HCT116 (cell line): ENCODE data around the gene IRF2. TPM values are rescaled to one million over a fixed set of nuclear protein-coding genes. Genes with fewer than 3 reads are reported as not detected.

Source experiments
- ATAC-seq: fragments of 200-7000 bp; cut with Tn5 transposase; 2 replicates; pipeline ENCODE4 v1.9.1; 2020; ENCODE audit warnings: mild to moderate bottlenecking, moderate library complexity
- BruUV-seq: library from RNA; stranded (reverse); fragments of 400-500 nt; replicated peaks from 2 replicates; lab custom pipeline; 2021; lab: Mats Ljungman, UMichigan
- CTCF ChIA-PET: fragments of 300-600 bp; sonication (Branson Sonifier 250); formaldehyde crosslinking; loops from one replicate; lab custom pipeline; 2021; ENCODE audit warnings: antibody characterized with exemption; lab: Charles Lee
- POLR2A ChIA-PET: fragments of 300-600, 350-600 bp; sonication (Branson Sonifier 250); formaldehyde crosslinking; loops from one replicate; lab custom pipeline; 2021; ENCODE audit warnings: antibody characterized with exemption; lab: Charles Lee
- RAD21 ChIA-PET, 2 experiments: fragments of 300-600 bp; sonication (Branson Sonifier 250); formaldehyde crosslinking; loops; one replicate each; lab custom pipeline; 2023; ENCODE audit warnings: low total read pairs in 2 of 2; ENCODE audit not compliant: uncharacterized antibody in 2 of 2, unreplicated experiment in 2 of 2, low non-redundant PET in 1 of 2; lab: Charles Lee
- DNase-seq: peaks from one replicate; pipeline ENCODE4 v3.0.0-alpha.2; 2010; ENCODE audit warnings: low read depth, low spot score
- H2AFZ ChIP-seq: fragments of 200-600 bp; shearing (Covaris generic), sonication (generic); 2 replicates; pipeline ENCODE4 v1.6.1; 2017; ENCODE audit warnings: low read depth, mixed run types, mixed read lengths, antibody characterized with exemption, low read length; ENCODE audit not compliant: poor library complexity, severe bottlenecking
- H3K27ac ChIP-seq: 2 replicates; pipeline ENCODE4 v1.5.1; 2012; ENCODE audit warnings: low read depth, low read length
- H3K27me3 ChIP-seq: fragments of 200-600 bp; sonication (generic); 2 replicates; pipeline ENCODE4 v1.6.1; 2016; ENCODE audit warnings: mixed run types, low read length, mixed read lengths; ENCODE audit not compliant: insufficient read depth
- H3K36me3 ChIP-seq, 2 experiments: fragments of 200-500 bp in 1 of 2; fragments of 200-600 bp in 1 of 2; sonication (Bioruptor generic) in 1 of 2; sonication (generic) in 1 of 2; 2 replicates each; pipeline versions ENCODE4 v1.5.1 to v1.6.1; 2014 to 2016; ENCODE audit warnings: low read length in 2 of 2, inconsistent platforms in 1 of 2, mixed read lengths in 1 of 2, mixed run types in 1 of 2; ENCODE audit not compliant: insufficient read depth in 2 of 2, control insufficient read depth in 1 of 2
- H3K4me1 ChIP-seq, 2 experiments: fragments of 200-600 bp in 1 of 2; sonication (generic) in 1 of 2; 2 replicates each; pipeline versions ENCODE4 v1.5.1 to v1.6.1; 2012 to 2017; ENCODE audit warnings: low read length in 2 of 2, inconsistent platforms in 1 of 2, mild to moderate bottlenecking in 1 of 2, mixed read lengths in 1 of 2, mixed run types in 1 of 2, moderate library complexity in 1 of 2; ENCODE audit not compliant: insufficient read depth in 2 of 2, control insufficient read depth in 1 of 2
- H3K4me2 ChIP-seq: fragments of 200-600 bp; sonication (generic); 2 replicates; pipeline ENCODE4 v1.6.1; 2017; ENCODE audit warnings: mixed run types, low read length, mixed read lengths
- H3K4me3 ChIP-seq, 2 experiments: fragments of 200-600 bp in 1 of 2; sonication (generic) in 1 of 2; replicated peaks in 1 of 2; 2 replicates each; pipeline ENCODE4 v1.5.1; 2011 to 2016; ENCODE audit warnings: low read length in 2 of 2, control low read depth in 1 of 2, low read depth in 1 of 2, mild to moderate bottlenecking in 1 of 2, mixed read lengths in 1 of 2, mixed run types in 1 of 2
- H3K79me2 ChIP-seq: fragments of 200-600 bp; sonication (generic); 2 replicates; pipeline ENCODE4 v1.6.1; 2017; ENCODE audit warnings: mild to moderate bottlenecking, mixed run types, low read length, moderate library complexity, mixed read lengths; ENCODE audit not compliant: insufficient read depth
- H3K9ac ChIP-seq: fragments of 200-600 bp; sonication (generic); 2 replicates; pipeline ENCODE4 v1.6.1; 2016; ENCODE audit warnings: low read length, mixed read lengths
- H3K9me2 ChIP-seq: fragments of 200-600 bp; sonication (generic), shearing (Covaris generic); 2 replicates; pipeline ENCODE4 v1.6.1; 2017; ENCODE audit warnings: mixed run types, mild to moderate bottlenecking, moderate library complexity; ENCODE audit not compliant: insufficient read depth
- H3K9me3 ChIP-seq, 2 experiments: fragments of 200-500 bp in 1 of 2; fragments of 200-600 bp in 1 of 2; sonication (Bioruptor generic) in 1 of 2; sonication (generic) in 1 of 2; 2 replicates each; pipeline ENCODE4 v1.6.1; 2014 to 2017; ENCODE audit warnings: low read length in 2 of 2, mixed read lengths in 2 of 2, inconsistent platforms in 1 of 2, low read depth in 1 of 2, mild to moderate bottlenecking in 1 of 2, mixed run types in 1 of 2, moderate library complexity in 1 of 2; ENCODE audit not compliant: control insufficient read depth in 1 of 2, insufficient read depth in 1 of 2
- H4K20me1 ChIP-seq: fragments of 200-600 bp; sonication (generic), shearing (Covaris generic); 2 replicates; pipeline ENCODE4 v1.6.1; 2017; ENCODE audit warnings: mixed run types, mild to moderate bottlenecking, moderate library complexity; ENCODE audit not compliant: insufficient read depth
- CBX3 ChIP-seq: IDR thresholded peaks from 2 replicates; pipeline ENCODE4 v1.6.1; 2012; ENCODE audit warnings: low read depth
- CEBPB ChIP-seq: IDR thresholded peaks from 2 replicates; pipeline ENCODE4 v1.6.1; 2012; ENCODE audit warnings: low read depth
- EGR1 ChIP-seq: IDR thresholded peaks from 2 replicates; pipeline ENCODE4 v1.6.1; 2012; ENCODE audit warnings: low read depth
- ELF1 ChIP-seq: IDR thresholded peaks from 2 replicates; pipeline ENCODE4 v1.6.1; 2012; ENCODE audit warnings: low read depth, borderline replicate concordance
- EZH2phosphoT487 ChIP-seq: fragments of 200-600 bp; IDR thresholded peaks from 2 replicates; pipeline ENCODE4 v1.6.1; 2018; ENCODE audit warnings: antibody characterized with exemption, borderline replicate concordance
- FOSL1 ChIP-seq: IDR thresholded peaks from 2 replicates; pipeline ENCODE4 v1.6.1; 2012; ENCODE audit warnings: low read depth
- JUND ChIP-seq: IDR thresholded peaks from 2 replicates; pipeline ENCODE4 v1.6.1; 2012
- POLR2A ChIP-seq: IDR thresholded peaks from 2 replicates; pipeline ENCODE4 v1.7.0; 2011; ENCODE audit warnings: borderline replicate concordance; ENCODE audit not compliant: insufficient read depth, insufficient read length; ENCODE audit errors: extremely low read depth
- POLR2AphosphoS5 ChIP-seq: IDR thresholded peaks from 2 replicates; pipeline ENCODE4 v1.6.1; 2011; ENCODE audit warnings: mild to moderate bottlenecking, low read depth, low read length, moderate library complexity
- RAD21 ChIP-seq: IDR thresholded peaks from 2 replicates; pipeline ENCODE4 v1.6.1; 2012; ENCODE audit warnings: low read depth, mild to moderate bottlenecking
- SIN3A ChIP-seq: IDR thresholded peaks from 2 replicates; pipeline ENCODE4 v1.6.1; 2012; ENCODE audit warnings: low read depth
- SP1 ChIP-seq: IDR thresholded peaks from 2 replicates; pipeline ENCODE4 v1.6.1; 2012; ENCODE audit warnings: low read depth
- SRF ChIP-seq: IDR thresholded peaks from 2 replicates; pipeline ENCODE4 v1.6.1; 2012; ENCODE audit warnings: low read depth
- YY1 ChIP-seq: IDR thresholded peaks from 2 replicates; pipeline ENCODE4 v1.6.1; 2011; ENCODE audit warnings: low read length, low read depth, moderate library complexity, mild to moderate bottlenecking; ENCODE audit not compliant: insufficient replicate concordance; ENCODE audit errors: extremely low read depth
- ZFX ChIP-seq: fragments of 450-650 bp; IDR thresholded peaks from 2 replicates; pipeline ENCODE4 v1.6.1; 2017
- ZNF274 ChIP-seq: fragments of 200-500 bp; sonication (Bioruptor generic); IDR thresholded peaks from 2 replicates; pipeline ENCODE4 v1.6.1; 2014; ENCODE audit warnings: mild to moderate bottlenecking, low read depth, low read length, inconsistent platforms
- intact Hi-C: fragments of 100-400 bp; cut with micrococcal nuclease; formaldehyde crosslinking; loops from 2 replicates; pipeline ENCODE4 v1.10.0; 2022
- total RNA-seq: library from RNA; stranded (reverse); gene quantifications from one replicate; pipeline ENCODE4 v1.2.1, GENCODE V29; 2021; ENCODE audit not compliant: unreplicated experiment
- TF ChIP-seq, protein P1 (sequence below), 3 experiments: fragments of 200-600 bp in 1 of 3; sonication (generic) in 1 of 3; IDR thresholded peaks in 2 of 3; conservative IDR thresholded peaks in 1 of 3; 2 replicates each; pipeline ENCODE4 v1.5.1; 2012 to 2017; ENCODE audit warnings: low read depth in 2 of 3, low read length in 2 of 3, antibody characterized with exemption in 1 of 3, borderline replicate concordance in 1 of 3, control low read depth in 1 of 3, mild to moderate bottlenecking in 1 of 3, mixed read lengths in 1 of 3, mixed run types in 1 of 3, moderate library complexity in 1 of 3; ENCODE audit not compliant: insufficient read depth in 1 of 3
- TF ChIP-seq, protein P2 (sequence below): IDR thresholded peaks from 2 replicates; pipeline ENCODE4 v1.6.1; 2012; ENCODE audit warnings: low read depth
- TF ChIP-seq, protein P3 (sequence below): IDR thresholded peaks from 2 replicates; pipeline ENCODE4 v1.6.1; 2012
- TF ChIP-seq, protein P4 (sequence below): IDR thresholded peaks from 2 replicates; pipeline ENCODE4 v1.6.1; 2012

IRF2 gene
- total RNA-seq, 1 experiment from 2014 or later, result 10.6 TPM

DNA sequence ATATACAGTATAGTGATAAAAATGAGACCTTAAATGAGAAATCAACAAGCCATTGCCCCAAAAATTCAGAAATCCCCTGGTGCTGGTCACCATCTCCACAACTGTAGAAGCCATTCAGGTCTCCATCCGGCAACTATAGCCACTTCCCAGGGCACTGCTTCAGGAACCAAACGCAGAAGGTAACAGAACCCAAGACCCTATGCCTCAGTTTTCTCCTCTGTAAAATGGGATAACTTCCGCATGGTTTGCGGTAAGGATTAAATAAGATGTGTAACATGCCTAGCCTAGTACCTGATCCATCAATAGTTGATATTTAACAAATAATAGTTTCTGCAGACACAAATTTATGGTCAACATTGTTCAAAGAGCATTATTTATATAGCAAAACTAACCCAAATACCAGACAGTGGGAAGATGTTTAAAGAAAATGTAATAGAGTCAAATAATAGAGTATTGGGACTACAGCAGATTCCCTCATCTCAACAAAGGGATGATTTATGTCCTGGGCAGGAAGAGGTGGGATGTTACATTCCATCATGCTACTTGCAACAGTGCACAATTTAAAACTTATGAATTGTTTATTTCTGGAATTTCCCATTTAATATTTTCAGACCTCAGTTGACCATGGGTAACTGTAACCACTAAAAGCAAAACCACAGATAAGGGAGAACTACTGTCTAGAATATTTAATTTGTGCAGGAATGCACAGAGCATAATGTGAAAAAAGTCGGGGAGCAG is 30.0 kb downstream of the IRF2 start:
- H2AFZ ChIP-seq, result no peak overlapping the region
- TF ChIP-seq, protein P1, sequence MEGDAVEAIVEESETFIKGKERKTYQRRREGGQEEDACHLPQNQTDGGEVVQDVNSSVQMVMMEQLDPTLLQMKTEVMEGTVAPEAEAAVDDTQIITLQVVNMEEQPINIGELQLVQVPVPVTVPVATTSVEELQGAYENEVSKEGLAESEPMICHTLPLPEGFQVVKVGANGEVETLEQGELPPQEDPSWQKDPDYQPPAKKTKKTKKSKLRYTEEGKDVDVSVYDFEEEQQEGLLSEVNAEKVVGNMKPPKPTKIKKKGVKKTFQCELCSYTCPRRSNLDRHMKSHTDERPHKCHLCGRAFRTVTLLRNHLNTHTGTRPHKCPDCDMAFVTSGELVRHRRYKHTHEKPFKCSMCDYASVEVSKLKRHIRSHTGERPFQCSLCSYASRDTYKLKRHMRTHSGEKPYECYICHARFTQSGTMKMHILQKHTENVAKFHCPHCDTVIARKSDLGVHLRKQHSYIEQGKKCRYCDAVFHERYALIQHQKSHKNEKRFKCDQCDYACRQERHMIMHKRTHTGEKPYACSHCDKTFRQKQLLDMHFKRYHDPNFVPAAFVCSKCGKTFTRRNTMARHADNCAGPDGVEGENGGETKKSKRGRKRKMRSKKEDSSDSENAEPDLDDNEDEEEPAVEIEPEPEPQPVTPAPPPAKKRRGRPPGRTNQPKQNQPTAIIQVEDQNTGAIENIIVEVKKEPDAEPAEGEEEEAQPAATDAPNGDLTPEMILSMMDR (IDR thresholded peaks at IDR 0.05 in 2 of 3, conservative IDR thresholded peaks at IDR 0.05 in 1 of 3; ENCODE audit: borderline replicate concordance in 1 of 3, insufficient read depth in 1 of 3, low read depth in 2 of 3, low read length in 2 of 3), result no peak
- TF ChIP-seq RAD21, result no peak
- TF ChIP-seq ZNF274, result no peak
- TF ChIP-seq, protein P2, sequence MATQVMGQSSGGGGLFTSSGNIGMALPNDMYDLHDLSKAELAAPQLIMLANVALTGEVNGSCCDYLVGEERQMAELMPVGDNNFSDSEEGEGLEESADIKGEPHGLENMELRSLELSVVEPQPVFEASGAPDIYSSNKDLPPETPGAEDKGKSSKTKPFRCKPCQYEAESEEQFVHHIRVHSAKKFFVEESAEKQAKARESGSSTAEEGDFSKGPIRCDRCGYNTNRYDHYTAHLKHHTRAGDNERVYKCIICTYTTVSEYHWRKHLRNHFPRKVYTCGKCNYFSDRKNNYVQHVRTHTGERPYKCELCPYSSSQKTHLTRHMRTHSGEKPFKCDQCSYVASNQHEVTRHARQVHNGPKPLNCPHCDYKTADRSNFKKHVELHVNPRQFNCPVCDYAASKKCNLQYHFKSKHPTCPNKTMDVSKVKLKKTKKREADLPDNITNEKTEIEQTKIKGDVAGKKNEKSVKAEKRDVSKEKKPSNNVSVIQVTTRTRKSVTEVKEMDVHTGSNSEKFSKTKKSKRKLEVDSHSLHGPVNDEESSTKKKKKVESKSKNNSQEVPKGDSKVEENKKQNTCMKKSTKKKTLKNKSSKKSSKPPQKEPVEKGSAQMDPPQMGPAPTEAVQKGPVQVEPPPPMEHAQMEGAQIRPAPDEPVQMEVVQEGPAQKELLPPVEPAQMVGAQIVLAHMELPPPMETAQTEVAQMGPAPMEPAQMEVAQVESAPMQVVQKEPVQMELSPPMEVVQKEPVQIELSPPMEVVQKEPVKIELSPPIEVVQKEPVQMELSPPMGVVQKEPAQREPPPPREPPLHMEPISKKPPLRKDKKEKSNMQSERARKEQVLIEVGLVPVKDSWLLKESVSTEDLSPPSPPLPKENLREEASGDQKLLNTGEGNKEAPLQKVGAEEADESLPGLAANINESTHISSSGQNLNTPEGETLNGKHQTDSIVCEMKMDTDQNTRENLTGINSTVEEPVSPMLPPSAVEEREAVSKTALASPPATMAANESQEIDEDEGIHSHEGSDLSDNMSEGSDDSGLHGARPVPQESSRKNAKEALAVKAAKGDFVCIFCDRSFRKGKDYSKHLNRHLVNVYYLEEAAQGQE, result no peak
- no peak for TF ChIP-seq EGR1
- TF ChIP-seq ZFX, result no peak
- TF ChIP-seq CBX3, result no peak
- TF ChIP-seq ELF1, result no peak
- TF ChIP-seq, protein P3, sequence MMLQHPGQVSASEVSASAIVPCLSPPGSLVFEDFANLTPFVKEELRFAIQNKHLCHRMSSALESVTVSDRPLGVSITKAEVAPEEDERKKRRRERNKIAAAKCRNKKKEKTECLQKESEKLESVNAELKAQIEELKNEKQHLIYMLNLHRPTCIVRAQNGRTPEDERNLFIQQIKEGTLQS, result no peak
- no peak for TF ChIP-seq POLR2AphosphoS5
- no peak for TF ChIP-seq CEBPB
- no peak for TF ChIP-seq SIN3A
- no peak for TF ChIP-seq JUND
- TF ChIP-seq SP1, result no peak
- no peak for TF ChIP-seq EZH2phosphoT487
- TF ChIP-seq FOSL1, result no peak
- no peak for TF ChIP-seq POLR2A
- no peak for TF ChIP-seq SRF
- TF ChIP-seq YY1, result no peak
- TF ChIP-seq, protein P4, sequence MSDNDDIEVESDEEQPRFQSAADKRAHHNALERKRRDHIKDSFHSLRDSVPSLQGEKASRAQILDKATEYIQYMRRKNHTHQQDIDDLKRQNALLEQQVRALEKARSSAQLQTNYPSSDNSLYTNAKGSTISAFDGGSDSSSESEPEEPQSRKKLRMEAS, result no peak
- TF ChIP-seq, all 23 proteins: peak for 0
- intact Hi-C loops, result no loop called here
- H3K9me3 ChIP-seq, result no peaks in the 10 kb centered on the region
- H3K27me3 ChIP-seq, result no peaks in the 10 kb centered on the region
- no peaks in the 10 kb centered on the region for H3K79me2 ChIP-seq
- no peak overlapping the region for H3K4me2 ChIP-seq
- DNase-seq (no peak), ATAC-seq (no peak)
- H3K4me1 ChIP-seq, result no peaks in the 10 kb centered on the region
- ChIA-PET CTCF (no interaction called here), RAD21 (no interaction called here), POLR2A (no interaction called here)
- BruUV-seq, result no TSS peak
- no peaks in the 10 kb centered on the region for H4K20me1 ChIP-seq
- no peak overlapping the region for H3K4me3 ChIP-seq
- no peaks in the 10 kb centered on the region for H3K36me3 ChIP-seq
- H3K9me2 ChIP-seq, result no peaks in the 10 kb centered on the region
- H3K9ac ChIP-seq, result no peak overlapping the region
- H3K27ac ChIP-seq, result no peak overlapping the region
